K562 (cell line): ENCODE results near the gene GREB1. TPM values are rescaled to one million over a fixed set of nuclear protein-coding genes. Genes with fewer than 3 reads are reported as not detected.

Experiments
- ATAC-seq: fragments of 200-7000 bp; cut with Tn5 transposase; 3 replicates; pipeline ENCODE4 v1.9.1; 2020; ENCODE audit warnings: moderate library complexity
- BruUV-seq: library from RNA; stranded (reverse); fragments of 400-500 nt; replicated peaks from 2 replicates; lab custom pipeline; 2021; lab: Mats Ljungman, UMichigan
- CTCF ChIA-PET: fragments of 300-600 bp; formaldehyde crosslinking; extraction: SDS; loops from one replicate; lab custom pipeline; 2021; ENCODE audit warnings: low intra/inter-chr PET ratio; lab: Yijun Ruan, JAX
- POLR2A ChIA-PET: fragments of 300-600, 350-650 bp; sonication (Branson Sonifier 250); formaldehyde crosslinking; extraction: SDS; loops from one replicate; lab custom pipeline; 2021; ENCODE audit warnings: antibody characterized with exemption, inconsistent platforms; lab: Yijun Ruan, JAX
- DNase-seq, 4 experiments: peaks; one replicate each; pipeline versions ENCODE4 v3.0.0 to v3.0.0-alpha.2; 2011 to 2018; ENCODE audit warnings: low spot score in 3 of 4, mixed read lengths in 3 of 4; ENCODE audit errors: extremely low read depth in 1 of 4
- FAIRE-seq: peaks from 2 replicates; lab custom pipeline; 2011; peaks lifted over from hg19 to GRCh38; lab: Jason Lieb, UNC
- H2AFZ ChIP-seq: 2 replicates; pipeline ENCODE4 v1.6.0; 2011; ENCODE audit warnings: low read depth, low read length, control low read depth, inconsistent platforms
- H3K27ac ChIP-seq: fragments of 200-600 bp; 3 replicates; pipeline ENCODE4 v1.8.0; 2011; ENCODE audit warnings: low read depth, mild to moderate bottlenecking, control low read depth, inconsistent platforms, low read length, moderate library complexity, mixed read lengths; ENCODE audit errors: extremely low read depth
- H3K27me3 ChIP-seq, 2 experiments: fragments of 300-600 bp in 1 of 2; 2 replicates in 1 of 2; 3 replicates in 1 of 2; pipeline versions ENCODE4 v1.6.0 to v1.8.0; 2011; ENCODE audit warnings: inconsistent platforms in 2 of 2, low read length in 2 of 2, mild to moderate bottlenecking in 1 of 2, mixed read lengths in 1 of 2, moderate library complexity in 1 of 2; ENCODE audit not compliant: control insufficient read depth in 2 of 2, insufficient read depth in 2 of 2
- H3K36me3 ChIP-seq: fragments of 300-600 bp; 3 replicates; pipeline ENCODE4 v1.8.0; 2011; ENCODE audit warnings: mild to moderate bottlenecking, low read length, inconsistent platforms; ENCODE audit not compliant: control insufficient read depth, insufficient read depth
- H3K4me1 ChIP-seq, 2 experiments: fragments of 200-600 bp in 1 of 2; replicated peaks in 1 of 2; 2 replicates in 1 of 2; 3 replicates in 1 of 2; pipeline versions ENCODE4 v1.5.1 to v1.8.0; 2011; ENCODE audit warnings: inconsistent platforms in 2 of 2, low read length in 2 of 2, mild to moderate bottlenecking in 1 of 2, mixed read lengths in 1 of 2, moderate library complexity in 1 of 2; ENCODE audit not compliant: control insufficient read depth in 2 of 2, insufficient read depth in 2 of 2
- H3K4me2 ChIP-seq: 2 replicates; pipeline ENCODE4 v1.6.1; 2011; ENCODE audit warnings: low read length, control low read depth, inconsistent platforms, mixed read lengths; ENCODE audit not compliant: insufficient read depth
- H3K4me3 ChIP-seq: fragments of 200-600 bp; sonication (generic), shearing (Covaris generic); 2 replicates; pipeline ENCODE4 v1.5.1; 2016; ENCODE audit warnings: control low read depth, inconsistent platforms
- H3K79me2 ChIP-seq: fragments of 200-600 bp; 3 replicates; pipeline ENCODE4 v1.8.0; 2011; ENCODE audit warnings: low read length, inconsistent platforms; ENCODE audit not compliant: control insufficient read depth, insufficient read depth
- H3K9ac ChIP-seq, 2 experiments: 2 replicates each; pipeline versions ENCODE4 v1.6.0 to v1.6.1; 2011; ENCODE audit warnings: low read depth in 2 of 2, low read length in 2 of 2, control low read depth in 1 of 2, inconsistent platforms in 1 of 2, mild to moderate bottlenecking in 1 of 2, mixed read lengths in 1 of 2; ENCODE audit not compliant: insufficient read depth in 1 of 2
- H3K9me1 ChIP-seq: one replicate; pipeline ENCODE4 v1.6.0; 2011; ENCODE audit warnings: inconsistent platforms, mild to moderate bottlenecking, low read length, moderate library complexity; ENCODE audit not compliant: control insufficient read depth, insufficient read depth
- H3K9me3 ChIP-seq: replicated peaks from 2 replicates; pipeline ENCODE4 v1.5.1; 2011; ENCODE audit warnings: low read depth, low read length, inconsistent platforms; ENCODE audit not compliant: control insufficient read depth, insufficient read depth
- H4K20me1 ChIP-seq: replicated peaks from 2 replicates; pipeline ENCODE4 v1.6.1; 2011; ENCODE audit warnings: low read length, inconsistent platforms, mixed read lengths; ENCODE audit not compliant: control insufficient read depth, insufficient read depth
- BDP1 ChIP-seq: IDR thresholded peaks from 3 replicates; pipeline ENCODE4 v1.6.1; 2011; ENCODE audit not compliant: insufficient read length, insufficient read depth
- BMI1 ChIP-seq: fragments of 150-350 bp; IDR thresholded peaks from 2 replicates; pipeline ENCODE4 v1.6.1; 2014; ENCODE audit warnings: low read length
- CBFA2T2 ChIP-seq: fragments of 450-650 bp; conservative IDR thresholded peaks from 2 replicates; pipeline ENCODE4 v1.6.1; 2017; ENCODE audit warnings: mild to moderate bottlenecking
- GATA2 ChIP-seq: sonication (generic); formaldehyde crosslinking; IDR thresholded peaks from 2 replicates; pipeline ENCODE4 v1.4.0; 2020; ENCODE audit warnings: mild to moderate bottlenecking, missing genetic modification reagents
- HNRNPUL1 ChIP-seq: fragments of 200-400 bp; formaldehyde crosslinking; IDR thresholded peaks from 2 replicates; pipeline ENCODE4 v1.6.1; 2017; ENCODE audit warnings: low read length
- NR3C1 ChIP-seq: sonication (generic); formaldehyde crosslinking; IDR thresholded peaks from 2 replicates; pipeline ENCODE4 v1.8.1; 2022; ENCODE audit warnings: missing genetic modification reagents
- PBX2 ChIP-seq, 2 experiments: IDR thresholded peaks in 1 of 2; conservative IDR thresholded peaks in 1 of 2; 2 replicates each; pipeline ENCODE4 v1.6.1; 2016; ENCODE audit warnings: low read depth in 2 of 2, mild to moderate bottlenecking in 1 of 2, missing compliant biosample characterization in 1 of 2, missing genetic modification characterization in 1 of 2, moderate library complexity in 1 of 2
- RBFOX2 ChIP-seq: fragments of 200-400 bp; formaldehyde crosslinking; IDR thresholded peaks from 2 replicates; pipeline ENCODE4 v1.6.1; 2017; ENCODE audit warnings: low read depth, mild to moderate bottlenecking, low read length, moderate library complexity
- TCF7L2 ChIP-seq: fragments of 150-350 bp; IDR thresholded peaks from 2 replicates; pipeline ENCODE4 v1.6.1; 2016; ENCODE audit warnings: low read depth, mild to moderate bottlenecking, low read length, moderate library complexity
- ZC3H11A ChIP-seq: IDR thresholded peaks from 2 replicates; pipeline ENCODE4 v1.6.1; 2012; ENCODE audit warnings: low read depth, low read length, improper control_type of control experiment
- ZHX1 ChIP-seq: fragments of 150-350 bp; conservative IDR thresholded peaks from 2 replicates; pipeline ENCODE4 v1.6.1; 2014; ENCODE audit warnings: low read length
- ZNF224 ChIP-seq: sonication (generic); formaldehyde crosslinking; IDR thresholded peaks from 2 replicates; pipeline ENCODE4 v1.8.0; 2022; ENCODE audit warnings: mild to moderate bottlenecking, missing genetic modification reagents
- ZNF274 ChIP-seq: IDR thresholded peaks from 2 replicates; pipeline ENCODE4 v1.6.1; 2011; ENCODE audit warnings: low read depth, mild to moderate bottlenecking, low read length, moderate library complexity, borderline replicate concordance
- WGBS: fragments of 100-300 bp; shearing (Covaris generic); methylation state at CpG from one replicate; pipeline ENCODE4 v1.1.6; 2016; ENCODE audit warnings: low coverage, mixed read lengths; ENCODE audit not compliant: insufficient coverage; ENCODE audit errors: missing lambda C conversion rate; 5-methylcytosine and 5-hydroxymethylcytosine counted together
- in situ Hi-C: fragments of 300-500 bp; cut with MboI; formaldehyde crosslinking; loops from 4 replicates; pipeline ENCODE4 v1.15.0; 2018; ENCODE audit warnings: inconsistent platforms, mixed read lengths
- intact Hi-C: fragments of 100-400 bp; cut with micrococcal nuclease; formaldehyde crosslinking; loops from 2 replicates; pipeline ENCODE4 v1.14.2; 2022
- polyA plus RNA-seq, 8 experiments: library from polyadenylated mRNA; depleted of rRNA in 4 of 8; stranded (reverse) in 5 of 8; unstranded in 3 of 8; fragments of >200 nt; fragmentation: Nextera tagmentation in 2 of 8; fragmentation: Illumina TruSeq in 1 of 8; extraction: Ambion mirVana in 2 of 8; extraction: Trizol in 1 of 8; gene quantifications; 2 replicates each; pipeline versions ENCODE4 v1.2.1 to v1.2.3, GENCODE V29; 2011 to 2014; ENCODE audit warnings: inconsistent platforms in 1 of 8, missing spikeins in 1 of 8
- total RNA-seq, 7 experiments: library from RNA; depleted of rRNA in 6 of 7; stranded (reverse); fragments of >200 nt in 6 of 7; fragmentation: Illumina TruSeq in 2 of 7; extraction: Trizol in 2 of 7; gene quantifications; 2 replicates each; pipeline versions ENCODE4 v1.2.1 to v1.2.3, GENCODE V29; 2011 to 2021; ENCODE audit warnings: low replicate concordance in 1 of 7
- TF ChIP-seq, protein P1 (sequence below), 2 experiments: fragments of 450-650 bp in 1 of 2; sonication (generic) in 1 of 2; formaldehyde crosslinking; conservative IDR thresholded peaks; 2 replicates each; pipeline versions ENCODE4 v1.4.0 to v1.8.1; 2020 to 2022; ENCODE audit warnings: mild to moderate bottlenecking in 1 of 2, missing genetic modification reagents in 1 of 2
- TF ChIP-seq, protein P2 (sequence below): sonication (generic); formaldehyde crosslinking; IDR thresholded peaks from 2 replicates; pipeline ENCODE4 v1.8.1; 2022; ENCODE audit warnings: missing genetic modification reagents

Gene GREB1
- total and polyA plus RNA-seq, 9 of the 15 experiments (the other 6 are each of a cell fraction or from before 2014, with no cell fraction given) = 0.04 to 0.86 (median 0.10) TPM; not detected in 1

GRCh38 chr2:11683476-11683875 is 149.6 kb downstream of the GREB1 start (continued):
- TF ChIP-seq PBX2 (CRISPR knock-in tag; IDR thresholded peaks at IDR 0.05; ENCODE audit: low read depth) (no peak), PBX2 (tag; conservative IDR thresholded peaks at IDR 0.05; ENCODE audit: low read depth) (no peak), BDP1 (no peak), NR3C1 (no peak), ZC3H11A (no peak), ZNF274 (no peak), BMI1 (no peak), TCF7L2 (no peak)
- TF ChIP-seq, protein P1, sequence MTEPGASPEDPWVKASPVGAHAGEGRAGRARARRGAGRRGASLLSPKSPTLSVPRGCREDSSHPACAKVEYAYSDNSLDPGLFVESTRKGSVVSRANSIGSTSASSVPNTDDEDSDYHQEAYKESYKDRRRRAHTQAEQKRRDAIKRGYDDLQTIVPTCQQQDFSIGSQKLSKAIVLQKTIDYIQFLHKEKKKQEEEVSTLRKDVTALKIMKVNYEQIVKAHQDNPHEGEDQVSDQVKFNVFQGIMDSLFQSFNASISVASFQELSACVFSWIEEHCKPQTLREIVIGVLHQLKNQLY (CRISPR knock-in tag; conservative IDR thresholded peaks at IDR 0.05) = no peak
- TF ChIP-seq, all 486 proteins: peak for 0

DNA sequence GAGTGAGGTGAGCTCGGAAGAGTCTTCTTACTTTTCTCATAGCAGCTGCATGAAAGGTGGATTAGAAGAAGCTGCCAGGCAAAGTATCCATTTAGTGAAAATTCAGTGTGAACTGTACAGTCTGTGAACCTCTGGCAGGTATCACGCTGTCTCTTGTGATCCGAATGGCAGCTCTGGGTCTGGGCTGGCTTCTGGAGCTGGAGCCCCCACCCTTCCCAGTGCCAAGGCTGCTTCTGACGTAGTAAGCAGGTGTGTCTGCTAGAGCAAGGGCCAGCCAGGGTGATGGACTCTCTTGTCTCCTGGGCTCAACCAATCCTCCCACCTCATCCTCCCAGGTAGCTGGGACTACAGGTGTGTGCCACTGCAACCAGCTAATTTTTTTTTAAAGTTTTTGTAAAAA is 150.1 kb downstream of the GREB1 start:
- H3K9ac ChIP-seq = no peak overlapping the region
- no peak overlapping the region for H3K4me2 ChIP-seq
- intact Hi-C loops = loop anchor here (5.0 kb wide), 3 partner anchors 207 to 852 kb away; a partner anchor contains a TSS
- H3K36me3 ChIP-seq = no peaks in the 10 kb centered on the region
- H3K27ac ChIP-seq = no peak overlapping the region
- ATAC-seq (no peak), FAIRE-seq (no peak), DNase-seq (no peak)
- H3K4me3 ChIP-seq = no peak overlapping the region
- H4K20me1 ChIP-seq = peaks cover 10% of the 10 kb centered on the region
- ChIA-PET POLR2A (no interaction called here), CTCF (interaction anchor here (1.1 kb wide), 1 partner anchor 61 kb away, joined by 3 read pairs; no protein-coding TSS in a partner anchor)
- no peak overlapping the region for H2AFZ ChIP-seq
- no peaks in the 10 kb centered on the region for H3K9me1 ChIP-seq
- in situ Hi-C loops = no loop called here
- 4% methylated on average over 4 of the region's 4 CpGs for WGBS
- peaks cover 13 to 60% of the 10 kb centered on the region in 2 experiments; a peak in 3 of 5 replicates for H3K27me3 ChIP-seq
- no peaks in the 10 kb centered on the region for H3K9me3 ChIP-seq
- no peaks in the 10 kb centered on the region for H3K79me2 ChIP-seq
- no TSS peak for BruUV-seq
- H3K4me1 ChIP-seq = peaks cover 5 to 7% of the 10 kb centered on the region in 2 experiments; a peak in 4 of 5 replicates
- TF ChIP-seq, protein P2, sequence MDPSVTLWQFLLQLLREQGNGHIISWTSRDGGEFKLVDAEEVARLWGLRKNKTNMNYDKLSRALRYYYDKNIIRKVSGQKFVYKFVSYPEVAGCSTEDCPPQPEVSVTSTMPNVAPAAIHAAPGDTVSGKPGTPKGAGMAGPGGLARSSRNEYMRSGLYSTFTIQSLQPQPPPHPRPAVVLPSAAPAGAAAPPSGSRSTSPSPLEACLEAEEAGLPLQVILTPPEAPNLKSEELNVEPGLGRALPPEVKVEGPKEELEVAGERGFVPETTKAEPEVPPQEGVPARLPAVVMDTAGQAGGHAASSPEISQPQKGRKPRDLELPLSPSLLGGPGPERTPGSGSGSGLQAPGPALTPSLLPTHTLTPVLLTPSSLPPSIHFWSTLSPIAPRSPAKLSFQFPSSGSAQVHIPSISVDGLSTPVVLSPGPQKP = no peak
- TF ChIP-seq CBFA2T2 (no peak), ZNF274 (no peak), RBFOX2 (no peak), ZHX1 (no peak), GATA2 (CRISPR knock-in tag) (no peak), HNRNPUL1 (no peak), ZNF224 (CRISPR knock-in tag) (no peak)
